Activated effector memory CD4-positive, alpha-beta T cell treated with anti-CD3 and anti-CD28 coated beads, Interleukin-2, amount 50 U/mL, for 16 hours (primary cell): ENCODE data around the gene COMT.
"Not testable (repeated sequence)": the region's sequence is repeated elsewhere in the genome, so short reads cannot be mapped to it uniquely, and the experiment has no call there.

Experiments
- DNase-seq: peaks from one replicate; pipeline ENCODE4 v3.0.0-alpha.2; 2020

The COMT gene

DNA sequence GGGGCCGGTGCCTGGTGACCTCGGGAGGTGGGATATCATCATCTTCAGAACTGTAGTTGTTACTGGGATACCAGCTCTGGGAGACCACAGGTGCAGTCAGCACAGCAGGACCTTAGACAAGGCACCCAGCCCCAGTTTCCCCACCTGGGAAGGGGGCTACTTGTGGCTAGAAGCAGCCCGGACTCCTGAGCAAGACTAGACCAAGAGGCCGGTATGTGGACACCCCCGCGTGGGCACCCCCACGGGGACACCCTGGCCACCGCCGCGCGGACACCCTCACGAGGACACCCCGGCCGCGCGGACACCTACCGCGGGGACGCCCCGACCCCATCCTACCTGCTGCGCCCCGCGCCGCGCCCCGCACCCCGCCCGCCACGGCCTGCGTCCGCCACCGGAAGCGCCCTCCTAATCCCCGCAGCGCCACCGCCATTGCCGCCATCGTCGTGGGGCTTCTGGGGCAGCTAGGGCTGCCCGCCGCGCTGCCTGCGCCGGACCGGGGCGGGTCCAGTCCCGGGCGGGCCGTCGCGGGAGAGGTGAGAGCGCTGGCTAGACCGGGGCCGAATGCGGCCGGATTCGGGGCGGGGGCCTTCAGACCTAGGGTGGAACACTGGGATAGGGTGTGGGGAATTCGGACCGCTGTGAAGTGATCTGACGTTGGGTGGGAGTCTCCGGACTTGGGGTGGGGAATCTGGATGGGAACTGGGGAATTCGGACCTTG lies at the start of gene COMT, which contains the start of gene TXNRD2:
Gene COMT, plus strand, starts transcription at position 408 of the 718 bp plus-strand sequence. CDS start 20,755 bp downstream, outside the sequence.
Gene TXNRD2, minus strand, starts transcription at position 454 of the 718 bp plus-strand sequence. Its CDS starts 15 bp downstream, at position 439.
- DNase-seq: peak; percentile 89

DNA sequence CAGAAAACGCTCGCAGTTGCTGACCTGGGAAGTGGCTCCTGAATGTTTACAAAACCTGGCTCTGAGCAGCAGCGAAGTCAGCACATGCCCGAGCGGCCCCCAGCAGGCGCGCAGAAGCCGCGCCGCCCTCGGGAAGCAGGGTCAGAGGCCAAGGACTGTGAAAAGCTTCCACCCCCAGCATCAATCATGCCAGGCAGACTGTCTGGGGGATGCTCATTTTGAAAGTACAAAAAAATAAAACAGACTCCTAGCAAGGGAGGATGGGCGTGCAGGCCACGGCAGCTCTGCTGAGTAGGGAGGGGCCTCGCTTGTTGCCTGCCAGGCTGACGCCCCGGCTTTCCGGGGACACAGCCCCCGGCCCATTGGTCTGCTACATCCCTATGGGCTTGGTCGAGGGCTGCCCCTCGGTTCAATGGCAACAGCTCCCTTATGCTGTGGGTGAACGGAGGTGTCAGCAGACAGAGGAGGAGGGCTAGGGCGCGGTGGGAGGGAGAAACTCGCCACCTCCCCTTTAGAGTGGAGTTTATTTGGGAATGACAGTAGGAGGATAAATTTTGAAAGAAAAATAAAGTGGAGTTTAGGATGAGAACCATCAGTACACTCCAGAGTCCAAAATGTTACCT lies 49.2 kb upstream of the COMT start:
- DNase-seq: peak; percentile 86

DNA sequence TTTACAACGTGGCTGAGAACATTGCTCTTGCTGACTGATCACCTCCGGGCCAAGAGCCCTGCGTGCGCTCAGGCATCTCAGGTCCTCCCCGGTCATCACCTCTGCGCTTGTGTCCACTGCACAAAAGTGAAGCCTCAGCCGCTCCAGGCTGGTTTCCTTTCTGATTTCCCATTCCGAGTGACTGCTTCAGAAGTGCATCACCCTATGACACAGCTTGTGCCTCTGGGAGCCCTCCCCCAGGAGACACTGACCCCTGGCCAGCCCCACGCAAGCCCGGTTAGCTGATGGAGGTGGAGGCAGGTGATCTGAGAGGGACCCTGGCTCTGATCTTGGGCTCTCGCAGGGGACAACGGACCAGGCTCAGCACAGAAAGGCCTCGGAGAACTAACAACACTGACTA lies 48.6 kb upstream of the COMT start:
- DNase-seq: no peak

DNA sequence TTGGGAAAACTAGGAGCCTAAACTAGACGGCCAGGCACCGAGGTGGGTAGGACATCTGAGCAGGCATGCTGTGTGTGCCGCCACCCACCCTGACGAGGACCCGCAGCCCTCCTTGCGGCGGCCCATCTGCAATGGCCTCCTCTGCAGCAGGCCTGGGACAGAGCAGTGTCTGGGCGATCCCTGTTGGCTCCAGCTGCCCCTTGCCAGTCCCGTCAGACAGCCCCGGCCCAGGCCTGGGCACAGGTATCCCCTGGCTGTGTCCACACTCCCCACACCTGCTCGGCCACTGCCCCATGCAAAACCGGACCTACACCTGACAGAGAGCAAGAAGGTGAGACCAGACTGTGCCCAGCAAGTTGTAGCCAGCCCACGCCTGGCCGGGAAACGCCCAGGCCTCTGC lies 48.2 kb upstream of the COMT start:
- no peak for DNase-seq

DNA sequence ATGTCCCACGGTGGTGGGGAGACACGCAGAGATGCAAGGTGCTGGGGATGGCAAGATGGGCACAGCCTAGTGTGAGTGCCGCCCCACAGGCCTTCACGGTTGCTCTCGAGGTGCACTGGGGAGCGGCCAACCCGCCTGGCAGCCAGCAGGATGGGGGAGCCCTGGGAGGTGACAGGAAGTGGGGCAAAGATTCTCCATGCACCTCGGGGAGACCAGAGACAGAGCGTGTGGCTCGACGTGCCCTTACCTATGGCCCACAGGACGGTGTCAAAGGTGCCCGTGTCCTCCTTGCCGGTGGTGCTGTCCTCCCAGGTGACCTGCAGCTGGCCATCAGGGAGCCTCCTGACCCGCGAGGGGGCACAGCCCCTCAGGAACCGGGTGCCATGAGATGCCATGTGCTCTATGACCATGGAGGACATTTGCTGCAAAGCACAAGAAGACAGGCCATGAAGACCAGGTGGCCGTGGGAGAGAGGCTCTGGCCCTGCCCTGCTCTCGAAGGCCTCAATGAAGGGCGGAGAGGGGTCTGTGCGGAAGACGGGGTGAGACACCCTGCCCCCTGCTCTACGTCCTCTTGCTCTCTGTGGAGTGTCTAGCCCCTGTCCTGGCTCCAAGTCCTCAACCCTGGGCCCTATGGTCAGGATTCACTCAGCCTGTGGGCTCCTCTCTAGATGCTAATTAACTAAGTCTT lies 46.3 kb upstream of the COMT start:
- DNase-seq: no peak

DNA sequence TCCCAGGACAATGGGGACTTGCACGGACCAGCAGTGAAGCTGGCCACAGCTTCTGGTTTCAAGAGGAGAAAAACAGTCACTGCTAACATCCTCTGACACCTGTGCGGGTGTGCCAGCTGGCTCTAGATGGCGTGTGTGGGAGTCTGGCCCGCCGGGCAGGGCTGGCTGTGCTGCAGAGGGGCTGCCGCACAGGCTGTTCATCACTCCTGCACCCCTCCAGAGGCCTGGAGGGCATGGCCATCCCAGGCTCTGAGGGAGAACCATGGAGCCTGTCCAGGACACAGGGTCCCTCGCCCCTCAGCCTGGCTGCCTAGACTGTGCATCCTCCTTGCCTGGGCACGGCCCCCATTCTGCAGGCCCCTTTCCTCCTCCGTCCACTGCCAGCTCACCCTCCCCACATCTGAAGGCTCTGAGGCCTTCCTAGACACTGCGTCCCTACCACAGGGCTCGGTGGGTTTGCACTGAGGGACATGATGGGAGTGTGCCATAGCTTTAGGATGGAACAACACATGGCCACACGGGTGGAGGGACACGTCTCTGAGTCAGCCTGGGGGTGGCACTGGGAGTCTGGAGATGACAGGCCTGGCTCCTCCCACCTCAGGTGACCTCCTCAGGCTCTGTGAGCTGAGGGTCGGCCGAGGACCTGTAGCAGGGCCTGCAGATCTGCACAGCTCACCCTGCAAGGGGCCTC lies 44.8 kb upstream of the COMT start:
- DNase-seq: no peak

DNA sequence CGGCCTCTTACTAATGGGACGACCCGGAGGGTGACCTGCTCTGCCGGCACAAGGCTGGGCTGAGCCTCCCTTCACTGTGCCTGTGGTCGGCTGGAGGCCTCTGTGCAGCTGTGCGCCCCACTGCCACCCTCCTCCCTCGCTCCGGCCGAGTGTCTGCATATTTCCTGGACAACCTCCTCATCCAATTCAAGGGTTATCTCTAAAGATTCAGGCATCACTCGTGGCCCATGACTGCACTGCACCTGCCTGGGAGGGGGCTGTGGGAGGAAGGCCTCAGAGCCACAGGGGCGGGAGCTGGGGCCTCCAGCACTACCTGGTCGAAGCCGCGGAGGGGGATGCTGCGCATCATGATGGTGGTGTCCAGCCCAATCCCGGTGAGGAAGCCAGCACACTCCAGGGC lies 43.8 kb upstream of the COMT start:
- DNase-seq: no peak

DNA sequence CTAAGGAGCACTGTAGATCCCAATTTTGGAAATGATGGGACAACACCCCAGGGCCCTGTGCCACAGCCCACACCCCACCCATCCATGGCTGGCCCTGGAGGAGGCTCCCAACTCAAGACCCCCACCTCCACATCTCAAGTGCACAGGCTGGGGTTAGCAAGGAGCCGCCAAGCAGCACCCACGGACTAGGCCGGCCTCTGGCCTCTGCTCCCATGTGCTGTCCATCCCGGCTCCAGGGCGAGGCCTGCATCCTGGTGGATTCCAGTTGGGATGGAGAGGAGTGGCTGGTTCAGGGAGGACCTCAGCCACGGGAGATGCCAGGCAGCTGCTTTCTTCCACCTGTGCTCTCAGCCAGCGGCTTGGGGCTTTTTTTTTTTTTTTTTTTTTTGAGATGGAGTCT lies 43.4 kb upstream of the COMT start:
- DNase-seq: no peak

DNA sequence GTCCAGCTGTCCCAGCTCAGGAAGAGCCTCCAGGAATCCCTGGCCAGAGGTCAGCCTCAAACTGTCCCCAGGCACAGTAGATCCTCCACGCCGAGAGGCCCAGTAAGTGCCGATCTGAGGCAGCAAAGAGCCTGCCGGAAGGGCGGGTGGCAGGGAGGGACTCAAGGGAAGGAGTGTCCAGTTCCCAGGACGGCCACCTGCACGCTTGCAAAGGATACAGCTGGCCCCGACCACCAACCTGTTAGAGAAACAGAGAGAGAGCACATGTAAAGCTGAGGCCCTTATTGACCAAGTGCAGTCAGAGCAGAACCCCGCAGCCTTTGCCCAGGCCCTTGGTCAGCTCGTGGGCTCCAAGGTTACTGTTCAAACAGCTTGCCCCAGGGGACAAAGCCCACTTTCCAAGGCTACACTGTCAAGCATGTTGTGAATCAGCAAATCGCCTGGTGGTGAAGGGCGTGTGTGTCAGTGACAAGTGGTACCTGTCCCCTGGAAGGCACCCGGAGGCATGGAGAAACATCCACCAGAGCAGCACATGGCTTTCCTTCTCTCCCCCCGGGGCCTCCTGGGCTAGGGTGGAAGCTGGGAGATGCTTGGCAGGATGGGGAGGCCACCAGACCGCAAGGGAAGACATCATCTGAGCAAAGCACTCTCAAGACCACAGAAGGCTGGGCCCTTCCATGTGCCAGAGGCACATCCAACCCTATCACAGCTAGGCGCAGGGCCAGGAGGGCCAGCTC lies 42.6 kb upstream of the COMT start:
- no peak for DNase-seq

DNA sequence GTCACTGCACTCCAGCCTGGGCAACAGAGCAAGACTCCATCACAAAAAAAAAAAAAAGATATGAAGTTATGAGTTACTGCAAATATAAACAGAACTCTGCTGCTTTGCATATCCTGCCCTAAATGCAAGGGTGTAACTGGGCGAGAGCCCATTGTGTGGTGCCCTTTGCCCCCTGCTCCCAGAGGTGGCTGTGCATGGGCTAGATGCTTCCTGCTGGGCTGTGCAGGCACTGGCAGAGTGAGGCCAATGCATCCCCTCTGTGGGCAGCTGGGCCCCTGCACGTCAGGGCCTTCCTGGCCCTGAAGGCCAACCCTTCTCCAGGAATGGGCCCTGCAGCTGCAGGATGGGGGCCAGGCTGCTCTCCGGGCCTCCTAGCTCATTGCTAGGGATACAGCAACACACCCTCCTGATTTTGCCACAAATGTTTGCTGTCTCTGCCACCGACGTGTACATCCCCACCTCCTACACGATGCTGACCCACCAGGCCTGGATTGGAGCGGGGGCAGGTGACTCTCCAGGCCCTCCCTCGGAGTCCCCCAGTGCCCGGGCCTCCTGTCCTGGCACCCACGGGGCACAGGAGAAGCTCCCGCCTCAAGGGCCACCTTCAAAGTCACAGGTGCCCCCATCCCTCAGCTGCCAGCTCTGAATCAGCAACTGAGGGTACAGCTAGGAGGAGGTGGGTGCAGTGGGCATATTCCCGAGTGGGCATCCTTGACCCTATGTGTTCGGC lies 40.7 kb upstream of the COMT start:
- no peak for DNase-seq

DNA sequence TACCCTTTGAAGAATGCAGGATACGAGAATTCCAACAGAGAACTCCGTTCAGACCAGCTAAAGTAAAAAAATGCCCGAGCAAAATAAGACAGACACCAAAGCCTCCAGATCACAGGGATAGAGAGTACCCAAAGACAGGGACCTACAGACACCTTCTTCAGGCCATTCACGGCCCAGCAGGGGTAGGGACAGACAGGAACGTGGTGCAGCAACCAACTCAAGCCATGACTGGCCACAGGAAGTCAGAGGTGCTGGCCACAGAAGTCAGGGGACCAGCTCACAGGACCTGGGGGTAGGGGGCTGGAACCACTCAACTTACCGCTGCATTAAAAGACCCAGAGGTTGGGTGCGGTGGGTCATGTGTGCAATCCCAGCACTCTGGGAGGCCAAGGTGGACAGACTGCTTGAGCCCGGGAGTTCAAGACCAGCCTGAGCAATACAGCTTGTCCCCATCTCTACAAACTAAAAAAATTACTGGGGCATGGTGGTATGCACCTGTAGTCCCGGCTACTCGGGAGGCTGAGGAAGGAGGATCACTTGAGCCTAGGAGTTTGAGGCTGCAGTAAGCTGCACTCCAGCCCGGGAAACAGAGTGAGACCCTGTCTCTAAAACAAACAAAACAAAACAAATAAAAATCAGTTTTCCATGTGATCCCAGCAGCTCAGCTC lies 39.9 kb upstream of the COMT start:
- DNase-seq: no peak

DNA sequence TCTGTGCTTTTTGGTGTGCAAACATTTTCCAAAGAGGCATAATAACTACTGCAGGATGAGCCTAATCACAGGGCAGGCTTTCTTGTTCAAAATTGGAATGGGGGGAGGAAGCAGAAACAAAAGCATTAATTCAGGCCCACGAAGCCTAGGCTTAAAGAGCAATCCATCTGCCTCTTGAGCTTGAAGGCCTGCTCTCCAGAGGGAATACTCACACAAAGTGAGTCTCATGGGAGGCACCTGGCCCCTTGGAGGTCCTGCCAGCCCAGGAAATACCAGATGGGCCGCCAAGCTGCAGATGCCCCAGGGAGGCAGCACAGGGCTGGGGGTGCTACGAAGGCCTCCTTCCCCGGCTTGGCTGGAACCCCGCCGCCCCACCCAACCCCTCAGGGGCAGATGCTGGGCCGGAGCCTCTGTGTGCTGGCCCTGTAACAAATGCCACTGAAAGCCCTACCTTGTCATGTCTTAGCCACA lies 39.3 kb upstream of the COMT start:
- DNase-seq: no peak

DNA sequence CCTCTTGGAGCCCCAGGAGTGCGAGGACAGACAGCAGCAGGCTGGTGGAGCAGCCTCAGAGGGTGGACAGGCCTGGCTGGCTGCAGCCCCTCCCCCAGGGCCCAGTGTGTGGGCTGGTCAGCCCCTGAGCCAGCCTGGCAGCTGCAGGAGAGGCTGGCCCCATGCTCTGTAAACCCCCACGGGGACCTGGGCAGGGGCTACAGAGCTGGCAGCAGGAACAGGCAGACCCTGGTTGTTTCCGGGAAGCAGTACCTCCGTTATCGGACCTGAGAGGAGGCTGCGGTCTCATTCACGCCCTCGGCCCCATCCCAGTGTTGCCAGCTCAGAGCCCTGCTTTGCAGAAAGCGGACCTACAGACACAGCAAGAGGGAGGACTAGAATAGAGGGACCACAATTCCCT lies 38.5 kb upstream of the COMT start:
- DNase-seq: no peak

DNA sequence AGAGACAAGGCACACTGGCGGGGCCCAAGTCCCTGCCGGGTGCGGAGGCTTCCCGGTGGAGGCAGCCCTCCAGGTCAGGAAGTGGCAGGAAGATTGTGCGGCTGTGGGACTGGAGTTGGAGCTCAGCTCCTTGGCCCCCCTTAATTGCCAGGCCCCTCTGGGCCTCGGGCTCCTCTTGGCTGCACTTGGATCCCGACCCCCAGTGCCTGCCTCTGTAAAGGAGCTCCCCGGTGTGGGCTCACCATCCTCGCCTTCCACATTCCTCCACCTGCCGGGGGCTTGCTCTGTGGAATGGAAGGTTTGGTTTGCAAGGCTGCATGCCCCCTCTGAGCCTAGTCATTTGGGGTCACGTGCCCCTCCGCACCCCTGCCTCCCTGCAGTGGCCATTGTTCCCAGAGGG lies 38.1 kb upstream of the COMT start:
- DNase-seq: no peak

DNA sequence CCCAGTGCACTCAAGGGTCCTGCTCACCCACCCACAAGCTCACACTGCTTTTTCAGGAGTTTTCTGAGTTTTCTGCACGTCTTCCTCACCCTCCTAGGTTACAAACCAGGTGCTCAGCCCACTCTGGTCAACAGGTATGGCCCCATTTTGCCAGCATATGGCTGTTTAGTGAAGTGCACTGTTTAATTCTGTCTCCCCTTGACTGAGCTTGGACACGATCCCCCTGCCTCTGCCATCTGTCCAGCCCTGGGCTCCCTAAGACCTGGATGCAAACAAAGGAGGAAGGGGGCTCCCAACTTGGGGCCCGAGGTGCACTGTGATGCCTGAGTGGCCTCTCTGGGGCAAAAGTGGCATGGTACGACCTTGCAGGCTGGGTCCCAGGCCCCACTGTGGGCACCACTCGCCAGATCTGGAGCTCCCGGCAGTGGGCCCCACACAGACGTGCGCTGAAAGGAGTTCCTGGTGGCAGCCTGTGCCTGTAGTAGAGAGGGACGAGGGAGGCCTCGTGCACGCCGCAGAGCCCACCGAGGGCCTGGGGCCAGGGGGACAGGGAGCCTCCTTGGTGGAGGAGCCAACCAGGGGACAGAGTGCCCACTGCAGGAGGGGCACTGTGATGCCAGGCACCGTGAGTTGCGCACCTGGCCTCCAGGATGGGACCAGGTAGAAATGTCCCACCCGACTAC lies 37.3 kb upstream of the COMT start:
- DNase-seq: no peak

DNA sequence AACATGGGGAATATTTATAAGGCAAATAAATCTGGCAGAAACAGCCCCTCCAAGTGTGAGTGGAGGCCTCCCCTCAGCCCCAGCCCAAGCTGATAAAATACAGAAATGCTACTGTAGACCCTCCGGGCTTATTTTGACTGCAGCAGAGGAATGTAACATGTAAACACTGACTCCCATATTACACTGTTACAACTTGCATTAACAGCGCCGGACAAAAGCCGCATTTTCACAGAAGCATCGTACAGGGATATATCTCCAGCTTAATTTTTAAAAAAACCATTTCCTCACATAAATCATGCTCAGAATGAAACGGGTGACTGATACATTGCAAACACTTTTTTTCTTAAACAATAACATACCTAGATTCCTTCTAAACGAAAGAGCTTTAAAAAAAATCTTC lies 36.6 kb upstream of the COMT start:
- DNase-seq: no peak

DNA sequence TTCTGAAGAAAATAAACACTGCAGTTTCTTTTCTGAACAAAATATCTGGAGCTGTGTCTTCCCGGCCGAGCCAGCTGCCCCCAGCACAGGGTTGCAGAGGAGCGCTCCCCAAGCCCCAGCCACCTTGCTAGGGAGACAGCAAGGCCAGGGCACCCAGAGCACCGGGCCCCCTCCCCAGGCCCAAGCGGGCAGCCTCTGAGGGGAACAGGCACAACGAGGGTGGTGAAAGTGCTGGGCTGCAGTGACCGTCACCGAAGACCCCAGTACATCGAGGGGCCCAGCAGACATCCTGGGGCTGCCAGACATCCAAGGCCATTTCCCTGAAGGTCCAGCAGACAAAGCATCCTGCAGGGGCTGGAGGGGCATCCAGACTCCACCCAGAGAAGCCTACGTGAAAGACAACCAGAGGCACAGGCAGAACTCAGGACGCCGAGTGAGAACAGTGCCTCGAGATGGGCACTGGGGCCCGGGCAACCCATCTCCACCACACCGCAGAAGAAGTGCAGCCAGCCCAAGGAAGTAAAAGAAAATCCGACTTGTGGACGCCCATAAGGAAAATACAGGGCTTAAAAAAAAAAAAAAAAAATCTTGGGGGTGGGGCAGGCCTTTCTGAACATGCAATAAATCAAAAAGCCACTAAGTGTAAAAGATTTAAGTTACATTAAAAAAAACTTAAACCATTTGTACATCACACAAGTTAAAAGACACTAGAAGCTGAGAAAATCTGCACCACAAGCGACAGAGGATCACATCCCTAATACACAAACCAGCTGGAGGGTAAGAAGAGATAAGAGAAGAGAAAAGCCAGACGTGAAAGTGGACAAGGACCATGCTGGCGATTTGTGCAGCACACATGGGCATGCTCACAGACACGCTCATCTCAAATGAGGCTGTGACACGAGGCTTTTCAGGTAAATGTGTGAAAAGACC lies 36.0 kb upstream of the COMT start:
- no peak for DNase-seq

DNA sequence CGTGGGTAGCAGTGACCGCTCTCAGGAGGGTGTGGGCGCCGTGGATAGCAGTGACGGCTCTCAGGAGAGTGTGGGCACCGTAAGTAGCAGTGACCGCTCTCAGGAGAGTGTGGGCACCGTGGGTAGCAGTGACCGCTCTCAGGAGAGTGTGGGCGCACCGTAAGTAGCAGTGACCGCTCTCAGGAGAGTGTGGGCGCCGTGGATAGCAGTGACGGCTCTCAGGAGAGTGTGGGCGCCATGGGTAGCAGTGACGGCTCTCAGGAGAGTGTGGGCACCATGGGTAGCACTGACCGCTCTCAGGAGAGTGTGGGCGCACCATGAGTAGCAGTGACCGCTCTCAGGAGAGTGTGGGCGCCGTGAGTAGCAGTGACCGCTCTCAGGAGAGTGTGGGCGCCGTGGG lies 34.7 kb upstream of the COMT start:
- DNase-seq: not testable (repeated sequence)

DNA sequence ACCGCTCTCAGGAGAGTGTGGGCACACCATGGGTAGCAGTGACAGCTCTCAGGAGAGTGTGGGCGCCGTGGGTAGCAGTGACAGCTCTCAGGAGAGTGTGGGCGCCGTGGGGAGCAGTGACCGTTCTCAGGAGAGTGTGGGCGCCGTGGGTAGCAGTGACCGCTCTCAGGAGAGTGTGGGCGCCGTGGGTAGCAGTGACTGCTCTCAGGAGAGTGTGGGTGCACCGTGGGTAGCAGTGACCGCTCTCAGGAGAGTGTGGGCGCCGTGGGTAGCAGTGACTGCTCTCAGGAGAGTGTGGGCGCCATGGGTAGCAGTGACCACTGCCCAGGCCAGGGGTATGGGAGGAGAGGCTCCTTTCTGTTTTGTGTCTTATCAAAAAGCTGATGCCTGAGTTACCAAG lies 33.7 kb upstream of the COMT start:
- DNase-seq: not testable (repeated sequence)
